ENCODE data around the gene ZBTB12. TPM values are rescaled to one million over a fixed set of nuclear protein-coding genes. Genes with fewer than 3 reads are reported as not detected.

Gene ZBTB12
- total RNA-seq, 1 donor = 3.0 TPM

DNA sequence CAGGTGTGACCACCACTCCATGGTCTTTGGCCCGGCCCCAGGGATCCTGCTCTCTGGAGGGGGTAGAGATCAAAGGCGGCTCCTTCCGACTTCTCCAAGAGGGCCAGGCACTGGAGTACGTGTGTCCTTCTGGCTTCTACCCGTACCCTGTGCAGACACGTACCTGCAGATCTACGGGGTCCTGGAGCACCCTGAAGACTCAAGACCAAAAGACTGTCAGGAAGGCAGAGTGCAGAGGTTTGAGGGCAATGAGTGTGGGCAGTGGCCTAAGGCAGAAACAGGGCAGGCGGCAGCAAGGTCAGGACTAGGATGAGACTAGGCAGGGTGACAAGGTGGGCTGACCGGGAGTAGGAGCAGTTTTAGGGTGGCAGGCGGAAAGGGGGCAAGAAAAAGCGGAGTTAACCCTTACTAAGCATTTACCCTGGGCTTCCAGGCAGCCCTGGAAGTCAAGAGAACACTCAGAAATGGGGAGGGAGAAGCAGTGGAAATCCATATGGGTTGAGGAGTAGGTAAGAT lies 44.5 kb upstream of the ZBTB12 start:
- TF ChIP-seq, protein P1, sequence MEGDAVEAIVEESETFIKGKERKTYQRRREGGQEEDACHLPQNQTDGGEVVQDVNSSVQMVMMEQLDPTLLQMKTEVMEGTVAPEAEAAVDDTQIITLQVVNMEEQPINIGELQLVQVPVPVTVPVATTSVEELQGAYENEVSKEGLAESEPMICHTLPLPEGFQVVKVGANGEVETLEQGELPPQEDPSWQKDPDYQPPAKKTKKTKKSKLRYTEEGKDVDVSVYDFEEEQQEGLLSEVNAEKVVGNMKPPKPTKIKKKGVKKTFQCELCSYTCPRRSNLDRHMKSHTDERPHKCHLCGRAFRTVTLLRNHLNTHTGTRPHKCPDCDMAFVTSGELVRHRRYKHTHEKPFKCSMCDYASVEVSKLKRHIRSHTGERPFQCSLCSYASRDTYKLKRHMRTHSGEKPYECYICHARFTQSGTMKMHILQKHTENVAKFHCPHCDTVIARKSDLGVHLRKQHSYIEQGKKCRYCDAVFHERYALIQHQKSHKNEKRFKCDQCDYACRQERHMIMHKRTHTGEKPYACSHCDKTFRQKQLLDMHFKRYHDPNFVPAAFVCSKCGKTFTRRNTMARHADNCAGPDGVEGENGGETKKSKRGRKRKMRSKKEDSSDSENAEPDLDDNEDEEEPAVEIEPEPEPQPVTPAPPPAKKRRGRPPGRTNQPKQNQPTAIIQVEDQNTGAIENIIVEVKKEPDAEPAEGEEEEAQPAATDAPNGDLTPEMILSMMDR (IDR thresholded peaks at IDR 0.05; ENCODE audit: insufficient read depth, low read depth, low read length) = no peak
- H3K4me3 ChIP-seq (ENCODE audit: low read depth, low read length) = no peak overlapping the region
- no peak for DNase-seq (ENCODE audit: low read depth)

DNA sequence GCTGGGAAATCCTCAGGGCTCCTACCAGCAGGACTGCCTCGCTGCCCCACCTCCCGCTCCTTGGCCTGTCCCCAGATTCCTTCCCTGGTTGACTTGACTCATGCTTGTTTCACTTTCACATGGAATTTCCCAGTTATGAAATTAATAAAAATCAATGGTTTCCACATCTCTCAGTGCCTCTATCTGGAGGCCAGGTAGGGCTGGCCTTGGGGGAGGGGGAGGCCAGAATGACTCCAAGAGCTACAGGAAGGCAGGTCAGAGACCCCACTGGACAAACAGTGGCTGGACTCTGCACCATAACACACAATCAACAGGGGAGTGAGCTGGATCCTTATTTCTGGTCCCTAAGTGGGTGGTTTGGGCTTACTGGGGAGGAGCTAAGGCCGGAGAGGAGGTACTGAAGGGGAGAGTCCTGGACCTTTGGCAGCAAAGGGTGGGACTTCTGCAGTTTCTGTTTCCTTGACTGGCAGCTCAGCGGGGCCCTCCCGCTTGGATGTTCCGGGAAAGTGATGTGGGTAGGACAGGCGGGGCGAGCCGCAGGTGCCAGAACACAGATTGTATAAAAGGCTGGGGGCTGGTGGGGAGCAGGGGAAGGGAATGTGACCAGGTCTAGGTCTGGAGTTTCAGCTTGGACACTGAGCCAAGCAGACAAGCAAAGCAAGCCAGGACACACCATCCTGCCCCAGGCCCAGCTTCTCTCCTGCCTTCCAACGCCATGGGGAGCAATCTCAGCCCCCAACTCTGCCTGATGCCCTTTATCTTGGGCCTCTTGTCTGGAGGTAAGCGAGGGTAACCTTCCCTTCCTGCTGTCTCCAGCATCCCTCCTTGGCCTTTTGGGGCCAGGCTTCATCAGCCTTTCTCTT lies 43.9 kb upstream of the ZBTB12 start, which contains the start of gene CFB:
TSS of gene CFB (plus strand) at position 589 of the 863 bp plus-strand sequence. CDS start at position 716, 127 bp downstream.
- H3K4me3 ChIP-seq (ENCODE audit: low read depth, low read length) = peak within 1 kb of the TSS; percentile 31
- TF ChIP-seq, protein P1 (IDR thresholded peaks at IDR 0.05; ENCODE audit: insufficient read depth, low read depth, low read length) = no peak
- peak; percentile 86 for DNase-seq (ENCODE audit: low read depth)

DNA sequence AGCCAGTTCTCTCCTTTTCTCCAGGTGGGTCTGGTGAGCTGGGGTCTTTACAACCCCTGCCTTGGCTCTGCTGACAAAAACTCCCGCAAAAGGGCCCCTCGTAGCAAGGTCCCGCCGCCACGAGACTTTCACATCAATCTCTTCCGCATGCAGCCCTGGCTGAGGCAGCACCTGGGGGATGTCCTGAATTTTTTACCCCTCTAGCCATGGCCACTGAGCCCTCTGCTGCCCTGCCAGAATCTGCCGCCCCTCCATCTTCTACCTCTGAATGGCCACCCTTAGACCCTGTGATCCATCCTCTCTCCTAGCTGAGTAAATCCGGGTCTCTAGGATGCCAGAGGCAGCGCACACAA lies 43.2 kb upstream of the ZBTB12 start:
- TF ChIP-seq, protein P1 (IDR thresholded peaks at IDR 0.05; ENCODE audit: insufficient read depth, low read depth, low read length) = no peak
- H3K4me3 ChIP-seq (ENCODE audit: low read depth, low read length) = no peak overlapping the region
- no peak for DNase-seq (ENCODE audit: low read depth)

DNA sequence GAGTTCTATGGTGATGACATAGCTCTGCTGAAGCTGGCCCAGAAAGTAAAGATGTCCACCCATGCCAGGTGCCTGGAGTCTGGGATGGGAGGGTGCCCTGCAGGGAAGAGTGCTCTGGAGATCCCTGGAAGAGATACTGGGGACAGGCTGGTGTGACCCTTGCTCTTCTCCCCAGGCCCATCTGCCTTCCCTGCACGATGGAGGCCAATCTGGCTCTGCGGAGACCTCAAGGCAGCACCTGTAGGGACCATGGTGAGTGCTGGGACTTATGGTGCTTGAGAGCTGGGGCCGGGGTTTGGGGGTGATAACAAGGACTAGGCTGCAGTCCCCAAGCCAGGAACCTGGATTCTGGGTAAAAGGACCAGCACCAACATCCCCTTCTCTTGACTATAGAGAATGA lies 41.9 kb upstream of the ZBTB12 start:
- DNase-seq (ENCODE audit: low read depth) = no peak
- TF ChIP-seq, protein P1 (IDR thresholded peaks at IDR 0.05; ENCODE audit: insufficient read depth, low read depth, low read length) = no peak
- no peak overlapping the region for H3K4me3 ChIP-seq (ENCODE audit: low read depth, low read length)

DNA sequence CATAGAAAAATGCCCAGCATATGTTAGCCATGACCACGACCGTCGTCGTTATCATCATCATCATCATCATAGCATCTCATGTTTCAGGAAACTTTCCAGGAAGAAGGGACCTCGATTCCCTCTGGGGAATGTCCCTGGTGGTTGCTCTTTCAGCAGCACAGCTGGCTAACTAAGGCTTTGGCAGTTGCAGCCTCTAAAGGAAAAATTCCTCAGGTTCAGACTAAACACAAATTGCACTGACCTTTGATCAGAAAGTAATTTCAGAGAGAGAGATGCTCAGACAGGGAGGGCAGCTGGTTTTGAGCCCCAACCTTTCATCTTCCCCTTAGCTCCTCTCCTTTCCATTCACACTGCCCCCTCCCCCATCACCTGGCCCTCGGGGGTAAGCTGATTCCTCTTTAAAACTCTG lies 38.4 kb upstream of the ZBTB12 start:
- TF ChIP-seq, protein P1 (IDR thresholded peaks at IDR 0.05; ENCODE audit: insufficient read depth, low read depth, low read length) = no peak
- peak; percentile 52 for DNase-seq (ENCODE audit: low read depth)
- no peak overlapping the region for H3K4me3 ChIP-seq (ENCODE audit: low read depth, low read length)

DNA sequence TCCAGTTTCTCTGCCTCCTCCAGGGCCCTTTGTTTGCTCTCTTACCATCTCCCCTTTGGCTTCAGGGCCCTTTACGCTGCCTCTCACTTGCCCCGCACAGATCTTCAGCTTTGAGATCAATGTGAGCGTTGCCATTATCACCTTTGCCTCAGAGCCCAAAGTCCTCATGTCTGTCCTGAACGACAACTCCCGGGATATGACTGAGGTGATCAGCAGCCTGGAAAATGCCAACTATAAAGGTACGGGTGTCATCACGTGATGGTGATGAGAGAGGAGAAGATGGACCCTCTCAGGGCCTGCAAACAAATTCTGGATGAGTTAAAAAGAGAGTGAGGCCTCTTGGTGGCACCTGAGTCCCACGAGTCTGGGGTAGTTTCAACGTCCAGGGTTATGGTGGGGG lies 33.9 kb upstream of the ZBTB12 start:
- no peak overlapping the region for H3K4me3 ChIP-seq (ENCODE audit: low read depth, low read length)
- TF ChIP-seq, protein P1 (IDR thresholded peaks at IDR 0.05; ENCODE audit: insufficient read depth, low read depth, low read length) = no peak
- DNase-seq (ENCODE audit: low read depth) = no peak
